ENCODE results near the gene TPCN1.

Gene TPCN1

DNA sequence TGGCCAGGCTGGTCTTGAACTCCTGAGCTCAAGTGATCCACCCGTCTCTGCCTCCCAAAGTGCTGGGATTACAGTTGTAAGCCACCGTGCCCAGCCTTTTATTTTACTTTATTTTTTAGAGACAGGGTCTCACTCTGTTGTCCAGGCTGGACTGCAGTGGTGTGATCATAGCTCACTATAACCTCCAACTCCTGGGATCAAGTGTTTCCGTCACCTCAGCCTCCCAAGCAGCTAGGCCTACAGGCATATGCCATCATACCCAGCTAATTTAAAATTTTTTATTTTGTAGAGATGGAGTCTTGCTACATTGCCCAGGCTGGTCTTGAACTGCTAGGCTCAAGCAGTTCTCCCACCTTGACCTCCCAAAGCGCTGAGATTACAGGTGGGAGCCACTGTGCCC lies 3.7 kb downstream of the TPCN1 start:
- H3K9ac ChIP-seq (ENCODE audit: low read depth, low read length) = no peak overlapping the region
- H3K36me3 ChIP-seq (ENCODE audit: insufficient read depth, low read length) = peaks cover 4% of the 10 kb centered on the region; the same call in 1 of the 2 replicates
- peaks cover 12% of the 10 kb centered on the region for H3K4me1 ChIP-seq (ENCODE audit: insufficient read depth, low read length)
- H3K9me3 ChIP-seq (ENCODE audit: control insufficient read depth, insufficient read depth, low read length) = no peaks in the 10 kb centered on the region

GRCh38 chr12:113226696-113227568 lies 5.7 kb downstream of the TPCN1 start:
- Histone ChIP-seq H3K9me3 (ENCODE audit: control insufficient read depth, insufficient read depth, low read length) (peaks cover 4% of the 10 kb centered on the region; the same call in 1 of the 2 replicates), H3K4me1 (ENCODE audit: insufficient read depth, low read length) (peaks cover 19% of the 10 kb centered on the region), H3K36me3 (ENCODE audit: insufficient read depth, low read length) (peaks cover 16% of the 10 kb centered on the region), H3K9ac (ENCODE audit: low read depth, low read length) (no peak overlapping the region)

DNA sequence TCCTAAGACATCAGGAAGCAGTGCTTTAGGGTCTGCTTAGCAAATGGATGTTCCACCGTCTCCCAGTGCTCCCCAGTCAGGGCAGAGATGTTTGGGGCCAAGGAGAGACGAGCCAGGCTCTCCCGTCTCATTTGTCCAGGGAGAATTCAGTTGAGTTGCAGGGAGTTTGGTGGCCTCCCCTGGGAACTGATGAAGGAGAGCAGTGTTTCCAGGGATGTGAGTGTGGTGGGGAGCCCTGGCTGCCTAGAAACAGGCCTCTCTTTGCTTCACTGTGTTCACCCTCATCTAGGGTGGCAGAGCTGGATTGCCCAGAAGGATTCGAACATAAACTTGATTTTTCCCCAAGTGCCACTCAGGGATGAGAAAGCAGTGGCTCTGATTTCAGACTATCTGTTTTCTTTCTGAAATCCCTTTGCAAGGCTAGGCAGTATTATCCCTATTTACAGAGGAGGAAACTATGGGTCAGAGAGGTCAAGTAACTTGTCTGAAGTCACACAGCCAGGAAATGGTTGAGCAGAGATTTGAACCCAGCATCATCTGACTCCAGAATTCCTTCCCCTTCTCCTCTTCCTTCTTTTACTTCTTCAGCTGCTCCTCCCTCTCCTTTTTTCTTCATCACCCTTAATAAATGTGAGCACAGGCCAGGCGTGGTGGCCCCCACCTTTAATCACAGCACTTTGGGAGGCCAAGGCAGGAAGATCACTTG lies 6.6 kb downstream of the TPCN1 start:
- peaks cover 16% of the 10 kb centered on the region for H3K36me3 ChIP-seq (ENCODE audit: insufficient read depth, low read length)
- H3K9ac ChIP-seq (ENCODE audit: low read depth, low read length) = no peak overlapping the region
- peaks cover 4% of the 10 kb centered on the region; the same call in 1 of the 2 replicates for H3K9me3 ChIP-seq (ENCODE audit: control insufficient read depth, insufficient read depth, low read length)
- peaks cover 21% of the 10 kb centered on the region for H3K4me1 ChIP-seq (ENCODE audit: insufficient read depth, low read length)

- H3K9me3 ChIP-seq (ENCODE audit: control insufficient read depth, insufficient read depth, low read length) = peaks cover 4% of the 10 kb centered on the region; the same call in 1 of the 2 replicates
- H3K9ac ChIP-seq (ENCODE audit: low read depth, low read length) = no peak overlapping the region
- peaks cover 16% of the 10 kb centered on the region for H3K36me3 ChIP-seq (ENCODE audit: insufficient read depth, low read length)
- H3K4me1 ChIP-seq (ENCODE audit: insufficient read depth, low read length) = peaks cover 23% of the 10 kb centered on the region
Observed at GRCh38 chr12:113228394-113229028, 7.2 kb downstream of the TPCN1 start.

GRCh38 chr12:113230315-113231234 lies 9.3 kb downstream of the TPCN1 start:
- H3K9ac ChIP-seq (ENCODE audit: low read depth, low read length) = no peak overlapping the region
- H3K36me3 ChIP-seq (ENCODE audit: insufficient read depth, low read length) = peaks cover 20% of the 10 kb centered on the region
- H3K4me1 ChIP-seq (ENCODE audit: insufficient read depth, low read length) = peaks cover 26% of the 10 kb centered on the region
- H3K9me3 ChIP-seq (ENCODE audit: control insufficient read depth, insufficient read depth, low read length) = peaks cover 4% of the 10 kb centered on the region; the same call in 1 of the 2 replicates

GRCh38 chr12:113231235-113232088 lies 10.2 kb downstream of the TPCN1 start:
- Histone ChIP-seq H3K4me1 (ENCODE audit: insufficient read depth, low read length) (peaks cover 26% of the 10 kb centered on the region), H3K9me3 (ENCODE audit: control insufficient read depth, insufficient read depth, low read length) (peaks cover 4% of the 10 kb centered on the region; the same call in 1 of the 2 replicates), H3K9ac (ENCODE audit: low read depth, low read length) (no peak overlapping the region), H3K36me3 (ENCODE audit: insufficient read depth, low read length) (peaks cover 20% of the 10 kb centered on the region)

DNA sequence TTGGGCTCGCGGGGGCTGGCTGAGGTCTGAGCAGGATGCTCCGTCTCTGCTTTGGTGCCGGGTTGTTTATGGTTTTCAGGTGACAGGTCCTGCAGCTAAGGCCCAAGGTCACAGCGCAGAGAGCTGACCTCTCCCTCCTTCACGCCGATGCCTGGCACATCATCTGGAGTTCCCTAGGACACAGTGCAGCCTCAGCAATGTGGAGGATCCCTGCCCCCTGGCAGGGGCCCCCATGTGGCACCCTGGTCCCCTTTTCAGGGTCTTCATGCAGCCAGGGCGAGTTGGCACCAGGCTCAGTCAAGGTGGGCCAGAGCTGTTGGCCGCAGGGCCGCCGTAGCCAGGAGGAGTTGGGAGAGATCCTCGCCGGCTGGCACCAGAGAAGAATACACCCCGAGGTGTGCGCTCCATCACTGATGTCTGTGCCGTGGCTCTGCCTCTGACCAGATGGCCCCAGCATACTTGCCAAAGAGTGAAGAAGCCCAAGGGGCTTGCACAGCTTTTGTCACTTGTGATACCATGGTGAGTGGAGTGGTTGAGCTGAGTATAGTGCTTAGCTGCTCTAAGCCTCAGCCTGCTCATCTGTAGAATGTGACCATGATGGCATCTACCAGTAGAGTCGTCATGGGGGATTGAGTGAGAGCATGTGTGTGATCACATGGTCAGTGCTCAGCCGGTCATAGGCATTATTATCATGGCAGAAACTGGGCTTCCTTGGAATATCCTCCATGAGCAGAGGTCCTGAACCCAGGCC lies 11.0 kb downstream of the TPCN1 start:
- Histone ChIP-seq H3K36me3 (ENCODE audit: insufficient read depth, low read length) (peaks cover 20% of the 10 kb centered on the region), H3K4me1 (ENCODE audit: insufficient read depth, low read length) (peaks cover 26% of the 10 kb centered on the region), H3K9ac (ENCODE audit: low read depth, low read length) (no peak overlapping the region), H3K9me3 (ENCODE audit: control insufficient read depth, insufficient read depth, low read length) (peaks cover 4% of the 10 kb centered on the region; the same call in 1 of the 2 replicates)

DNA sequence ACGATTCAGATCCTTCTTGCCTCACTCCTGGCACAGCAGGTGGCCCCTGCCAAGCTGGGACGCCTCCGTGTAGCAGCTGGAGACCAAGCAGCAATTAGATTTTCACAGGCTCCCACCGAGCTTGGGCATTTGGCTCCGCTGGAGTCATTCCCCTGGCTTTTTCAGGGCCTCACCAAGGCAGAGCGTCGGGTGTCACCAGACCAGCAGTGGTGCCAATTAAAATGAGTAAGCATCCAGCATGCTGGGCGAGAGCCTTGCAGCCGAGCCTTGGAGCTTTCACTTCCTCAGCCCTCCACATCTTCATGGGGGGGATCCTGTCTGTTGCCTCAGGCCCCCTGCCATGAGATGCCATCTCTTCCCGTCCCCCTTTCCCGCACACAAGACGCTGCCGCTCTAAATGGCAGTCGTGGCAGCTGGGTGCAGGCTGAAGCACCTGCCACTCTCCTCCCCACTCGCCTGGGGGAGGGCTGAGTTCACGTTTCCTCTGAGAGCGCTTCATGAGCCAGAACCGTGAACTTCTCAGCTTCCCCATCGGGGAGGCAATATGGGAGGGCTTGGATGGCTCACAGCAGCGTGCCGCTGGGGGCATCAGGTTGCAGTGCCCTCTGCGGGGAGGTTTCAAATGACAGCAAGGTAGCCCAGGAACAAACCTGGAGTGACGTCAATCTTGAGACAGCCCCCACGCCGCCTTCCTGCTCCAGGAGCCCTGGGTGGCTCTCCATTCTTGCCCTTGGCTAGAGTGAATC lies 11.7 kb downstream of the TPCN1 start:
- Histone ChIP-seq H3K36me3 (ENCODE audit: insufficient read depth, low read length) (peaks cover 20% of the 10 kb centered on the region), H3K4me1 (ENCODE audit: insufficient read depth, low read length) (peaks cover 26% of the 10 kb centered on the region), H3K9me3 (ENCODE audit: control insufficient read depth, insufficient read depth, low read length) (peaks cover 4% of the 10 kb centered on the region; the same call in 1 of the 2 replicates), H3K9ac (ENCODE audit: low read depth, low read length) (no peak overlapping the region)

DNA sequence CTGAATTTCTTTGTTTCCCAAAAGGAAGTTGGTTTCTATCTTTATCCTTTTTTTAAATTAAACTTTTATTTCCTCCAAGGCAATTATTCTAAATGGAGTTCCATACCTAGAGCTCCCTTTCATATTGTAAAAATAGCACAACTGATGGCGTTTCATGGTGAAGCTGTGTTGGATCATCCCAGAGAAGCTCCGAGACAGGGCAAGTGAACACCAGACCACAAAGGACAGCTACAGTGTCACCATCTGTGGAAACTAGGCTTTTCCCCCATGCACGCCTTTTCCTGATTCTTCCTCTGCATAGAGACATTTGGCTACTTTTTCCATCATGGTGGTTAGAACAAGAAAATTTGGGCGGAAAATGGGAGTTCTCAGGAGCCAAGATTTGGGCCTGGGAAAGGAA lies 12.7 kb downstream of the TPCN1 start:
- Histone ChIP-seq H3K4me1 (ENCODE audit: insufficient read depth, low read length) (peaks cover 26% of the 10 kb centered on the region), H3K36me3 (ENCODE audit: insufficient read depth, low read length) (peaks cover 16% of the 10 kb centered on the region), H3K9me3 (ENCODE audit: control insufficient read depth, insufficient read depth, low read length) (peaks cover 4% of the 10 kb centered on the region; the same call in 1 of the 2 replicates), H3K9ac (ENCODE audit: low read depth, low read length) (no peak overlapping the region)

GRCh38 chr12:113234483-113234882 lies 13.2 kb downstream of the TPCN1 start:
- peaks cover 4% of the 10 kb centered on the region; the same call in 1 of the 2 replicates for H3K9me3 ChIP-seq (ENCODE audit: control insufficient read depth, insufficient read depth, low read length)
- no peak overlapping the region for H3K9ac ChIP-seq (ENCODE audit: low read depth, low read length)
- H3K36me3 ChIP-seq (ENCODE audit: insufficient read depth, low read length) = peaks cover 16% of the 10 kb centered on the region
- peaks cover 26% of the 10 kb centered on the region for H3K4me1 ChIP-seq (ENCODE audit: insufficient read depth, low read length)

DNA sequence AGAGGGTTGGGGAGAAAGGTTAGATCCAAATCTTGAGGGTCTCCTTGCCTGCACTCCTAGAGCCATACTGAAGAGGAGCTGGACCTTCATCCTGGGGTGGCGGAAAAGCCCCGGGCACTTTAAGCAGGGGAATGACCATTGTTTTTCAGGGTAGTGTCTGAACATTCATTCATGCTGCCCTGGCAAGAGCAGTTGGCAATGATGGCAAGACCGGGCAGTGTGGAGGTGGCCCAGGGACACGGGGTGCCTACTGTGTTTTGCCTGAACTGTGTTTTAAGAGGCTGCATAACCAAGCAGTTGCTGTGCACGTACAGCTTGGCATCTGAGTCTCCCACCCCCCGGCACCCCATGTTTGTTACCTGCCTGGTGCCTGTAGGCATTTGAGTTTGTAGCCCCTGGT lies 14.7 kb downstream of the TPCN1 start:
- no peak overlapping the region for H3K9ac ChIP-seq (ENCODE audit: low read depth, low read length)
- peaks cover 26% of the 10 kb centered on the region for H3K4me1 ChIP-seq (ENCODE audit: insufficient read depth, low read length)
- H3K36me3 ChIP-seq (ENCODE audit: insufficient read depth, low read length) = peaks cover 9% of the 10 kb centered on the region
- H3K9me3 ChIP-seq (ENCODE audit: control insufficient read depth, insufficient read depth, low read length) = peaks cover 4% of the 10 kb centered on the region; the same call in 1 of the 2 replicates

Measured in ES-I3 (cell line).